Activated CD8-positive, alpha-beta memory T cell treated with anti-CD3 and anti-CD28 coated beads for 24 hours (primary cell): ENCODE results near the gene ZNF333.
"Not testable (repeated sequence)": the region's sequence is repeated elsewhere in the genome, so short reads cannot be mapped to it uniquely, and the experiment has no call there.

Experiments
- DNase-seq: peaks from one replicate; pipeline ENCODE4 v3.0.0-alpha.2; 2020

Gene ZNF333

GRCh38 chr19:14700711-14701375, 11.0 kb downstream of the ZNF333 start:
- no peak for DNase-seq

- no peak for DNase-seq
Observed at GRCh38 chr19:14703833-14704232, 14.0 kb downstream of the ZNF333 start.

- DNase-seq: no peak
Observed at GRCh38 chr19:14704450-14704849, 14.6 kb downstream of the ZNF333 start.

GRCh38 chr19:14715841-14716240, 26.0 kb downstream of the ZNF333 start:
- no peak for DNase-seq

GRCh38 chr19:14718522-14719116, 28.8 kb downstream of the ZNF333 start:
- no peak for DNase-seq

- DNase-seq: no peak
Observed at GRCh38 chr19:14719162-14719561, 29.3 kb downstream of the ZNF333 start.

- no peak for DNase-seq
Observed at GRCh38 chr19:14722127-14722526, 32.3 kb downstream of the ZNF333 start.

- no peak for DNase-seq
Observed at GRCh38 chr19:14728595-14728994, 38.7 kb downstream of the ZNF333 start.

- no peak for DNase-seq
Observed at GRCh38 chr19:14731200-14731599, 41.4 kb downstream of the ZNF333 start.

GRCh38 chr19:14732510-14732909, 42.7 kb downstream of the ZNF333 start:
- no peak for DNase-seq

GRCh38 chr19:14733574-14733973, 43.7 kb downstream of the ZNF333 start:
- no peak for DNase-seq

- no peak for DNase-seq
Observed at GRCh38 chr19:14735915-14736314, 46.1 kb downstream of the ZNF333 start.

- no peak for DNase-seq
Observed at GRCh38 chr19:14746886-14747285, 57.0 kb downstream of the ZNF333 start.

GRCh38 chr19:14748601-14749000, 58.8 kb downstream of the ZNF333 start:
- DNase-seq: no peak

GRCh38 chr19:14758816-14759215, 69.0 kb downstream of the ZNF333 start:
- DNase-seq: no peak

GRCh38 chr19:14761607-14762006, 71.8 kb downstream of the ZNF333 start:
- no peak for DNase-seq

- no peak for DNase-seq
Observed at GRCh38 chr19:14762111-14762510, 72.3 kb downstream of the ZNF333 start.

- no peak for DNase-seq
Observed at GRCh38 chr19:14763497-14764145, 73.8 kb downstream of the ZNF333 start.

- no peak for DNase-seq
Observed at GRCh38 chr19:14764401-14764800, 74.6 kb downstream of the ZNF333 start.

- not testable (repeated sequence) for DNase-seq
Observed at GRCh38 chr19:14765403-14765802, 75.6 kb downstream of the ZNF333 start.

- DNase-seq: not testable (repeated sequence)
Observed at GRCh38 chr19:14765841-14766240, 76.0 kb downstream of the ZNF333 start.

- DNase-seq: no peak
Observed at GRCh38 chr19:14767466-14767971, 77.7 kb downstream of the ZNF333 start.

- no peak for DNase-seq
Observed at GRCh38 chr19:14768001-14768400, 78.2 kb downstream of the ZNF333 start.

- no peak for DNase-seq
Observed at GRCh38 chr19:14769201-14769600, 79.4 kb downstream of the ZNF333 start.
